H1 (cell line): Measurements from ENCODE around the gene ETV4. TPM values are rescaled to one million over a fixed set of nuclear protein-coding genes. Genes with fewer than 3 reads are reported as not detected.

Source experiments
- CTCF ChIA-PET: fragments of 300-600 bp; sonication (Branson Sonifier 250); formaldehyde crosslinking; loops from one replicate; lab custom pipeline; 2021; ENCODE audit not compliant: partially characterized antibody; lab: Charles Lee
- POLR2A ChIA-PET: fragments of 300-600 bp; sonication (Branson Sonifier 250); formaldehyde crosslinking; loops from one replicate; lab custom pipeline; 2021; ENCODE audit warnings: inconsistent platforms; ENCODE audit not compliant: partially characterized antibody; lab: Charles Lee
- DNase-seq, 2 experiments: peaks; one replicate each; pipeline versions ENCODE4 v3.0.0 to v3.0.0-alpha.2; 2010 to 2022; ENCODE audit warnings: low spot score in 2 of 2, low read depth in 1 of 2, mixed read lengths in 1 of 2
- FAIRE-seq: peaks from 2 replicates; lab custom pipeline; 2011; peaks lifted over from hg19 to GRCh38; lab: Jason Lieb, UNC
- H2AFZ ChIP-seq: 2 replicates; pipeline ENCODE4 v1.8.1; 2012; ENCODE audit warnings: low read length, inconsistent platforms
- H2AK5ac ChIP-seq: 2 replicates; pipeline ENCODE4 v1.6.1; 2013; ENCODE audit warnings: low read depth, low read length
- H2BK120ac ChIP-seq: replicated peaks from 2 replicates; pipeline ENCODE3; 2013; ENCODE audit warnings: low read depth, low read length, inconsistent platforms
- H2BK12ac ChIP-seq: 2 replicates; pipeline ENCODE4 v1.6.1; 2013; ENCODE audit warnings: low read depth, low read length
- H2BK15ac ChIP-seq: 2 replicates; pipeline ENCODE4 v1.6.1; 2013; ENCODE audit warnings: low read length
- H2BK20ac ChIP-seq: 2 replicates; pipeline ENCODE4 v1.6.1; 2013; ENCODE audit warnings: low read length
- H2BK5ac ChIP-seq: 2 replicates; pipeline ENCODE4 v1.6.1; 2013; ENCODE audit warnings: low read depth, low read length
- H3K14ac ChIP-seq: 2 replicates; pipeline ENCODE4 v1.6.1; 2013; ENCODE audit warnings: inconsistent platforms; ENCODE audit not compliant: insufficient read length
- H3K18ac ChIP-seq: 2 replicates; pipeline ENCODE4 v1.6.1; 2013; ENCODE audit warnings: low read length; ENCODE audit errors: extremely low read depth
- H3K23ac ChIP-seq: 2 replicates; pipeline ENCODE4 v1.6.1; 2013; ENCODE audit warnings: inconsistent platforms; ENCODE audit not compliant: insufficient read length
- H3K23me2 ChIP-seq: 2 replicates; pipeline ENCODE4 v1.6.1; 2013; ENCODE audit warnings: low read depth, low read length
- H3K27ac ChIP-seq: 2 replicates; pipeline ENCODE4 v1.6.1; 2011; ENCODE audit warnings: low read depth, low read length, inconsistent platforms
- H3K27me3 ChIP-seq, 4 experiments: replicated peaks in 1 of 4; 1 replicate in 1 of 4; 2 replicates in 3 of 4; pipeline versions ENCODE4 v1.6.1 to v1.8.1; 2011 to 2013; ENCODE audit warnings: low read length in 3 of 4, mild to moderate bottlenecking in 3 of 4, inconsistent platforms in 2 of 4, mixed read lengths in 2 of 4, moderate library complexity in 1 of 4; ENCODE audit not compliant: control insufficient read depth in 3 of 4, insufficient read depth in 3 of 4; ENCODE audit errors: extremely low read depth in 1 of 4
- H3K36me3 ChIP-seq, 4 experiments: 2 replicates each; pipeline versions ENCODE4 v1.6.1 to v1.8.1; 2011 to 2013; ENCODE audit warnings: mild to moderate bottlenecking in 4 of 4, low read length in 3 of 4, moderate library complexity in 2 of 4, control low read depth in 1 of 4, inconsistent platforms in 1 of 4; ENCODE audit not compliant: insufficient read depth in 4 of 4, control insufficient read depth in 2 of 4
- H3K4ac ChIP-seq: replicated peaks from 2 replicates; pipeline ENCODE3; 2013; ENCODE audit warnings: low read length, low read depth, mixed read lengths, inconsistent platforms; ENCODE audit not compliant: insufficient read length
- H3K4me1 ChIP-seq, 4 experiments: replicated peaks in 1 of 4; 1 replicate in 1 of 4; 2 replicates in 3 of 4; pipeline versions ENCODE4 v1.6.1 to v1.8.1; 2011 to 2013; ENCODE audit warnings: low read length in 3 of 4, inconsistent platforms in 2 of 4, mixed read lengths in 1 of 4; ENCODE audit not compliant: insufficient read depth in 4 of 4, control insufficient read depth in 3 of 4
- H3K4me2 ChIP-seq, 2 experiments: 2 replicates each; pipeline versions ENCODE4 v1.6.1 to v1.8.1; 2011 to 2013; ENCODE audit warnings: low read depth in 2 of 2, low read length in 2 of 2, control low read depth in 1 of 2, inconsistent platforms in 1 of 2, mild to moderate bottlenecking in 1 of 2; ENCODE audit not compliant: insufficient read depth in 1 of 2
- H3K4me3 ChIP-seq, 4 experiments: fragments of 200-600, 300-600 bp in 1 of 4; sonication (generic), shearing (Covaris generic), sonication (Bioruptor Twin) in 1 of 4; 2 replicates each; pipeline versions ENCODE4 v1.5.1 to v1.8.1; 2011 to 2016; ENCODE audit warnings: low read length in 4 of 4, low read depth in 3 of 4, control low read depth in 2 of 4, inconsistent platforms in 2 of 4, mild to moderate bottlenecking in 2 of 4, mixed read lengths in 1 of 4, moderate library complexity in 1 of 4; ENCODE audit not compliant: insufficient read depth in 2 of 4; ENCODE audit errors: extremely low read depth in 1 of 4
- H3K56ac ChIP-seq: replicated peaks from 2 replicates; pipeline ENCODE3; 2013; ENCODE audit warnings: low read depth, mild to moderate bottlenecking, mixed read lengths, low read length, inconsistent platforms; ENCODE audit not compliant: insufficient read length
- H3K79me1 ChIP-seq: 2 replicates; pipeline ENCODE4 v1.6.1; 2013; ENCODE audit warnings: low read depth, low read length, control low read depth
- H3K79me2 ChIP-seq, 2 experiments: 2 replicates each; pipeline versions ENCODE4 v1.6.1 to v1.8.1; 2012 to 2013; ENCODE audit warnings: low read length in 2 of 2, mild to moderate bottlenecking in 2 of 2, inconsistent platforms in 1 of 2; ENCODE audit not compliant: insufficient read depth in 2 of 2, control insufficient read depth in 1 of 2
- H3K9ac ChIP-seq, 4 experiments: replicated peaks in 1 of 4; 1 replicate in 1 of 4; 2 replicates in 3 of 4; pipeline versions ENCODE4 v1.6.1 to v1.8.1; 2011 to 2013; ENCODE audit warnings: low read depth in 3 of 4, low read length in 3 of 4, control low read depth in 2 of 4, mild to moderate bottlenecking in 2 of 4, moderate library complexity in 2 of 4, inconsistent platforms in 1 of 4; ENCODE audit errors: extremely low read depth in 1 of 4
- H3K9me3 ChIP-seq, 2 experiments: 2 replicates each; pipeline versions ENCODE4 v1.6.1 to v1.8.1; 2012 to 2013; ENCODE audit warnings: mild to moderate bottlenecking in 2 of 2, moderate library complexity in 2 of 2, control low read depth in 1 of 2, inconsistent platforms in 1 of 2, low read depth in 1 of 2, low read length in 1 of 2, mixed read lengths in 1 of 2; ENCODE audit not compliant: insufficient read depth in 2 of 2
- H4K20me1 ChIP-seq, 2 experiments: replicated peaks in 1 of 2; 2 replicates each; pipeline versions ENCODE3 to v1.8.1; 2011 to 2013; ENCODE audit warnings: inconsistent platforms in 2 of 2, low read length in 2 of 2, mild to moderate bottlenecking in 1 of 2; ENCODE audit not compliant: insufficient read depth in 2 of 2, control insufficient read depth in 1 of 2
- H4K5ac ChIP-seq: 2 replicates; pipeline ENCODE4 v1.6.1; 2013; ENCODE audit warnings: low read length, low read depth, mixed read lengths, inconsistent platforms; ENCODE audit not compliant: insufficient read length
- H4K8ac ChIP-seq: 2 replicates; pipeline ENCODE4 v1.8.0; 2013; ENCODE audit warnings: mild to moderate bottlenecking, moderate library complexity, low read length, inconsistent platforms; ENCODE audit not compliant: insufficient read depth; ENCODE audit errors: extremely low read depth
- H4K91ac ChIP-seq: replicated peaks from 2 replicates; pipeline ENCODE3; 2013; ENCODE audit warnings: low read length, mixed read lengths, inconsistent platforms; ENCODE audit not compliant: insufficient read length
- ASH2L ChIP-seq: fragments of 200-600, 300-600 bp; sonication (generic); IDR thresholded peaks from one replicate; pipeline ENCODE4 v1.7.1; 2017; ENCODE audit warnings: low read length
- SIRT6 ChIP-seq: IDR thresholded peaks from one replicate; pipeline ENCODE4 v1.7.1; 2012; ENCODE audit warnings: low read length, inconsistent platforms
- WGBS, 2 experiments: shearing (Covaris generic) in 1 of 2; methylation state at CpG; one replicate each; pipeline versions ENCODE4 v1.1.6 to v1.1.7; 2013 to 2015; ENCODE audit warnings: low lambda C conversion rate in 2 of 2, mixed read lengths in 2 of 2, inconsistent platforms in 1 of 2, low coverage in 1 of 2, missing lambda C conversion rate in 1 of 2; ENCODE audit not compliant: insufficient replicate concordance in 2 of 2, insufficient coverage in 1 of 2, insufficient read length in 1 of 2; ENCODE audit errors: extremely low coverage in 1 of 2, missing lambda C conversion rate in 1 of 2; 5-methylcytosine and 5-hydroxymethylcytosine counted together
- polyA plus RNA-seq, 7 experiments: library from polyadenylated mRNA; depleted of rRNA in 3 of 7; stranded (reverse) in 5 of 7; unstranded in 2 of 7; fragments of >200 nt in 5 of 7; fragments of 200-250 nt in 2 of 7; gene quantifications; 1 replicate in 5 of 7; 2 replicates in 1 of 7; 4 replicates in 1 of 7; pipeline versions ENCODE4 v1.2.1 to v1.2.3, GENCODE V29; 2011 to 2013; ENCODE audit warnings: missing spikeins in 2 of 7, mixed read lengths in 2 of 7
- total RNA-seq: library from RNA; stranded (reverse); fragmentation: NEBNext Ultra II Directional; extraction: Animal tissue kit (Norgen Biotek cat#: 25700); gene quantifications from 2 replicates; pipeline ENCODE4 v1.2.1, GENCODE V29; 2021

Gene ETV4
- total and polyA plus RNA-seq, 2 of the 8 experiments (the other 6 are each of a cell fraction or from before 2014, with no cell fraction given) = 75.2 to 143 TPM

GRCh38 chr17:43531082-43531378, 15.1 kb downstream of the ETV4 start:
- Histone ChIP-seq H3K4me1 (peaks cover 13 to 35% (median 20%) of the 10 kb centered on the region in 4 experiments), H3K4me3 (peak overlapping the region in 1 of 4 experiments; percentile 47; a peak in 3 of 8 replicates), H3K18ac (peak overlapping the region; percentile 83; the same call in 1 of the 2 replicates), H2BK120ac (no peak overlapping the region), H3K36me3 (peaks cover 0 to 16% (median 10%) of the 10 kb centered on the region in 4 experiments; a peak in 4 of 8 replicates), H3K9me3 (no peaks in the 10 kb centered on the region), H3K23me2 (peaks cover 4% of the 10 kb centered on the region; the same call in 1 of the 2 replicates), H3K9ac (no peak overlapping the region; a peak in 2 of 7 replicates), H2AFZ (no peak overlapping the region), H2BK15ac (peak overlapping the region; percentile 88; the same call in 1 of the 2 replicates), H2BK12ac (peak overlapping the region; percentile 99), H3K27me3 (no peaks in the 10 kb centered on the region), H2AK5ac (peak overlapping the region; percentile 70; the same call in 1 of the 2 replicates), H3K4ac (no peak overlapping the region), H3K79me2 (no peaks in the 10 kb centered on the region; a peak in 1 of 4 replicates), H4K8ac (no peak overlapping the region), H3K79me1 (peaks cover 2% of the 10 kb centered on the region; the same call in 1 of the 2 replicates), H3K27ac (peak overlapping the region; percentile 72; the same call in 1 of the 2 replicates), H4K5ac (no peak overlapping the region), H2BK5ac (peak overlapping the region; percentile 95; the same call in 1 of the 2 replicates), H3K4me2 (peak overlapping the region; percentile 81 to 93; a peak in 3 of 4 replicates), H4K91ac (no peak overlapping the region), H4K20me1 (peaks cover 0 to 2% of the 10 kb centered on the region in 2 experiments), H2BK20ac (peak overlapping the region; percentile 80; the same call in 1 of the 2 replicates), H3K14ac (no peak overlapping the region), H3K56ac (no peak overlapping the region), H3K23ac (no peak overlapping the region)
- ChIA-PET POLR2A (interaction anchor here (0.6 to 12.6 kb wide), 15 partner anchors 10 to 170 kb away, joined by 3 to 345 read pairs (median 4); partner anchors contain the start of gene ETV4), CTCF (interaction anchor here (0.8 to 2.4 kb wide), 11 partner anchors 9 to 229 kb away, joined by 3 to 8 read pairs (median 5); no protein-coding TSS in a partner anchor)
- TF ChIP-seq ASH2L (peak; percentile 7), SIRT6 (no peak)
- FAIRE-seq = no peak
- no peak for DNase-seq
- WGBS, 2 experiments = 26% methylated on average over 3 of the region's 3 CpGs; no CpG with 5 or more reads in 1 of the 2 experiments
